ENCODE results near the gene CEP55.

Gene CEP55

GRCh38 chr10:93566435-93567276 is 70.2 kb downstream of the CEP55 start, which contains the start of gene FFAR4:
FFAR4 (plus strand) TSS chr10:93566665; CDS start chr10:93566721, 56 bp downstream.
- DNase-seq, result peak in 18 of 56 donors; percentile 6 to 61 (median 20)

DNA sequence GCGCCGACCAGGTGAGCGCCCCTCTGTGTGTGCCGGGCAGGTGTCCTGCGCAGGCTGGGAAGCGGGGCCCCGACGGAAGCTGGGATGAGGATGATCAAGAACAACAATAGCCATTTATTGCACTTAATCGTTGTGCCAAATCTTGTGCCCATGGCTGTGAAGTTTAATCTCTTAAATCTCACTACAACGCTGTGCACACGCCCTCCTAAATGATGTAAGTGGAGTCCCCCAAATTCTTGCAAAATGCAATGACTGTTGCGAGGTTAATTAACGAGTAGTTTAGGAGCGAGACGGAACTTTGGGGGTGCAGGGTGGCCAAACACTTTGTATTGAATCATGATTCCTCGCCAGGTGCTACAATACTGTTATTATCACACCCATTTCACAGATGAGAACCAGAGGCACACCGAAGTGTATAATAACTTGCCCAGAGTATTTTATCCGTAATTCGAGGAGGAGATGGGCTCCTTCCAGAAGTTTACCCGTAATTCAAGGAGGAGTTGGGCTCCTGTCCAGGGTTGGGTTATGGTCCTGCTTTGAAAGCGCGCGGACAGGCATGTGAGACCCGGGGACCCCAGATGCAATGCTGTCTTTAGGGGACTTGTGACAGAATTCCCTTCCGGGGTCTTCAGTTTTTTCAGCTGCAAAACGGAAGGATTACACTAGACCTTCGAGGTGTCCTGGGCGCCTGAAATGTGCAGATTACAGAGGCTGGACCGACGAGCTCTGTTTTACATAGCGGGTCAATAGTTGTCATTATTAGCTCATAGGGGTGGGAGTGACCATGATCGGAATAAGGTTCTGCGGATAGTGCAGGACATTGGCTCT is 71.1 kb downstream of the CEP55 start:
- no peak for DNase-seq

GRCh38 chr10:93568105-93568390 is 71.6 kb downstream of the CEP55 start:
- DNase-seq, result peak in 1 of 56 donors; percentile 11

DNA sequence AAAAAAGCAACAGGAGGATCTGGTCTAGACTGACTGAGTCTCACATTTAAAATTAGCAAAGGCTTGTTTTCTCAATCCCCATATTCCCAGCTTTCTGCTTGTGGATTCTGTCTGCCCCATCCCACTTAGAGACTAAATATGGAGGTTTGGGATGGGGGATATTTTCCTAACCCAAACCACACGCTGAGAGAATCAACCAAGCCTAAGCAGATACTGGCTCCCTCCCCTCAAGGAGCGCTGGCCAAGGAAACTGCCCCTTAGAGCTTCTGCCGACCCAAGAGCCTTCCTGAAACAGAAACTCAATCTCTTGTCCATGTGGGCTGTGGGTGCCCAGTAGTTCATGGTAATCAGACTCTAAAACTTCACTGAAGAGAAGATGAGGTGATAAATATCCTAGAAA is 74.0 kb downstream of the CEP55 start:
- no peak for DNase-seq

- no peak for DNase-seq
Observed at GRCh38 chr10:93572606-93573005, 76.2 kb downstream of the CEP55 start.

DNA sequence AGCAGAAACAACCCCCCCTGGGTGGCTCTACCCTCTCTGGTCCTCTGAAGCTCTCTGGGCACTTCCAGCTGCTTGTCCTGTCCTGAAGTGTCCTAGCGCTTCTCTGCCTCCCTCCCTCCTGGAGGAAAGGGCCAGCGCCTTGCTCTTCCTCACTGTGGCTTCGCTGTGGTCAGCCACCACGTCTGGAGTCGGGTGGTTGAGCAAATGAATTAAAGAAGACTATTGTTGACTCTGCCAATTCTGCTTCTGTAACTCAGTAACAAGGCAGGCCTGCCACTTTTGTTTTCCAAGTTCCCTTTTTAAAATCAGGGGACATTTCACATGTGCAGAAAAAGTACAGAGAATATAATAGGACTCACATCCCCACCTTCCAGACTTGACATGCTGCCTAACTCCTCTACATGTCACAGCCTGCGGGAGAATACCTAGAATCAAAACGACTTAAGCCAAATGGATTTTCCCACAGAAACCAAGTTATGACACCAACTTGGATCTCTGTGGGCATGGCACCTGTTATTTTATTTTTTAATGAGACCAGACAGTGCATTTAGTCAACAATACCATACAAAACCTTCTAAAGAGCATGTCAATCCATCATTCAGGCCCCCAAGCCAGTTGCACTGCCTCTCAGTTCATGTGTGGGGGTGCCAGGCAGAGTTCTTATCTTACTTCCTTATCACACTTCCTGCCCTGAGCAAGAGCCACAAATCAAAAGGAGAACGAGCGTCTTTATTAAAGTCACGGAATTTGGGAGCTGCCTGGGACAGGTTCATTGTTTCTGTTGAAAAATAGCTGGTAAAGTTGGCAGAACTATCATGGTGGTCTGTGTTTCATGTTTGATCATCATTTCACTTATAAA is 76.9 kb downstream of the CEP55 start:
- peak in 19 of 56 donors; percentile 4 to 41 (median 12) for DNase-seq

DNA sequence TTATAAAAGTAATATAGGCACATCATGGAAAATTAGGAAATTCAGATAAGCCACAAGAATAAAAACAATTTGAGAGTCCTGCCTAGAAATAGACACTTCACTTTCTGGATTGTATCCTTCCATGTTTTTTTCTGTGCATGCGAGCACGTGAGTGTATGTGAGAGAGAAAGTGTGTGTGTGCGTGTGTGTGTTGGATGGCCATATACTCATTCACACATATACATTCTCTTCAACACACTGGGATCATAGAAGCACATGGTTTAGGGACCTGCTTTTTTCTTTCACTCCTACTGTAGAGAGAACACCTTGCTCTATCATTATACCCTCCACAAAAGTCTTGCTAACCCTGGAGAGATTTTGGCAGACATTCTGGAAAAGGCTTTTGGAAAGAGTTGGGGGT is 77.5 kb downstream of the CEP55 start:
- DNase-seq, result no peak

- DNase-seq, result no peak
Observed at GRCh38 chr10:93576888-93577287, 80.5 kb downstream of the CEP55 start.

GRCh38 chr10:93577565-93577964 is 81.2 kb downstream of the CEP55 start:
- DNase-seq, result no peak

Measured in amygdala (tissue), 56 donors.